Activated CD8-positive, alpha-beta memory T cell treated with anti-CD3 and anti-CD28 coated beads, Interleukin-2, amount 10 ng/mL, durations not matched to agents 7 days and 5 days (primary cell): ENCODE data around the gene UBQLN1. TPM values are rescaled to one million over a fixed set of nuclear protein-coding genes. Genes with fewer than 3 reads are reported as not detected.

Experiments used
- ATAC-seq: fragments of 150-1000 bp; cut with Tn5 transposase; one replicate; pipeline ENCODE4 v1.10.0; 2021; ENCODE audit warnings: moderate library complexity
- CTCF ChIA-PET: fragments of 350-600 bp; sonication (Branson Sonifier 250); formaldehyde crosslinking; loops from one replicate; lab custom pipeline; 2021; ENCODE audit warnings: antibody characterized with exemption; lab: Charles Lee
- DNase-seq: peaks from one replicate; pipeline ENCODE4 v3.0.0-alpha.2; 2020
- H3K27ac Mint-ChIP-seq: one replicate; pipeline ENCODE4 v1.8.0; 2021; ENCODE audit warnings: mild to moderate bottlenecking, mixed read lengths
- H3K27me3 Mint-ChIP-seq: one replicate; pipeline ENCODE4 v1.8.0; 2021; ENCODE audit warnings: mixed read lengths
- H3K36me3 Mint-ChIP-seq: one replicate; pipeline ENCODE4 v1.8.0; 2021; ENCODE audit warnings: mild to moderate bottlenecking, mixed read lengths
- H3K4me1 Mint-ChIP-seq: one replicate; pipeline ENCODE4 v1.8.0; 2021; ENCODE audit warnings: mixed read lengths
- H3K4me3 Mint-ChIP-seq: one replicate; pipeline ENCODE4 v1.8.0; 2021; ENCODE audit warnings: mild to moderate bottlenecking, moderate library complexity, mixed read lengths
- H3K9me3 Mint-ChIP-seq: one replicate; pipeline ENCODE4 v1.8.0; 2022; ENCODE audit warnings: low read depth, mixed read lengths
- total RNA-seq, 2 experiments: library from RNA; stranded (reverse); gene quantifications; one replicate each; pipeline ENCODE4 v1.2.3, GENCODE V29; 2021

UBQLN1 gene
- total RNA-seq, 2 experiments from 2014 or later = 90.3 to 100.0 TPM

DNA sequence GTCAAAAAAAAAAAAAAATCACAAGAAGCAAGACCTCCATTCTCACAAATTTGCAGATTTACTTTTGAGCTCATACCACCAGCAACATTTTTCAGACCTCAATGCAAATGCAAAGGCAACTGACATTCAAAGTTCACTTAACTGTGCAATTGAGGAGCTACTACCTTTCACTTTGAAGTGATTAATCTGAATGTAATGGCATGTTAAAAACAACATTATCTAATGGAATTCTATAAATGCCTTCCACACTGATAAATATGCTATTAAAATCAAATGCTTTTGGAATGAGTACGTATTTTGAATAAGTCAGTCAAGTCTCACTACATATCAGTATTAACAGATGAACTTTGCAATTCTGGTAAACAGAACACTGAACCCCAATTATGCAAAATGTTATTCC is 32.3 kb downstream of the UBQLN1 start:
- Mint-ChIP-seq H3K27me3 (no peaks in the 10 kb centered on the region), H3K27ac (no peak overlapping the region), H3K4me3 (no peak overlapping the region), H3K4me1 (peaks cover 10% of the 10 kb centered on the region), H3K36me3 (peaks cover 63% of the 10 kb centered on the region), H3K9me3 (no peaks in the 10 kb centered on the region)
- CTCF ChIA-PET = no interaction called here
- DNase-seq (no peak), ATAC-seq (no peak)

DNA sequence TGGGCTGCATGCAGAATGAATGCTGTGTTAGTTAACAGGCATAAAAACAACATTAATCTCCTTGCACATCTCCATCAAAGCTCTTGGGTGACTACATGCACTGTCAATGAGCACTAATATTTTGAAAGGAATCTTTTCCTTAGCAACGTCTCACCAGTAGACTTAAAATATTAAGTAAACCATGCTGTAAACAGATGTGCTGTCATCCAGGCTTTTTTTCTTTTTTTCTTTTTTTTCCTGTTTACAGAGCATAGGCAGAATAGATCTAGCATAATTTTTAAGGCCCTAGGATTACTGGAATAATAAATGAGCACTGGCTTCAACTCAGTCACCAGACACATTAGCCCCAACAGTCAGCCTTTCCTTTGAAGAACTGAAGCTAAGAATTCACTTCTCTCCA is 36.3 kb downstream of the UBQLN1 start:
- peaks cover under 1% of the 10 kb centered on the region for H3K4me1 Mint-ChIP-seq
- no peak overlapping the region for H3K4me3 Mint-ChIP-seq
- CTCF ChIA-PET = no interaction called here
- H3K9me3 Mint-ChIP-seq = no peaks in the 10 kb centered on the region
- H3K27me3 Mint-ChIP-seq = no peaks in the 10 kb centered on the region
- ATAC-seq (no peak), DNase-seq (no peak)
- peaks cover 40% of the 10 kb centered on the region for H3K36me3 Mint-ChIP-seq
- no peak overlapping the region for H3K27ac Mint-ChIP-seq

DNA sequence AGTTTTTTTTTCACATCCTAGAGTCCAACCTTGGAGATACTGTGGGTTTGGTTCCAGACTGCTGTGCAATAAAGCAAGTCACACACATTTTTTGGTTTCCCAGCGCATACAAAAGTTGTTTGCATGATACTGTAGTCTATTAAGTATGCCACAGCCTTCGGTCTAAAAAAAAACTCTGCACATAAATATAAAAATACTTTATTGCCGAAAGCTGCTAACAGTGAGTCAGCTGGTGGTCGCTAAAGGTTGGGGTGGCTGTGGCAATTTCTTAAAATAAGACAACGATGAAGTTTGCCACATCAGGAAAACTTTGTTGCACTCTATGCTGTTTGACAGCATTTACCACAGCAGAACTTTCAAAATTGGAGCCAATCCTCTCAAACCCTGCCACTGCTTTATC is 37.4 kb downstream of the UBQLN1 start:
- CTCF ChIA-PET = no interaction called here
- Mint-ChIP-seq H3K36me3 (peaks cover 42% of the 10 kb centered on the region), H3K4me3 (no peak overlapping the region), H3K27ac (no peak overlapping the region), H3K27me3 (no peaks in the 10 kb centered on the region), H3K9me3 (no peaks in the 10 kb centered on the region), H3K4me1 (no peaks in the 10 kb centered on the region)
- no peak for DNase-seq
- ATAC-seq = no peak

DNA sequence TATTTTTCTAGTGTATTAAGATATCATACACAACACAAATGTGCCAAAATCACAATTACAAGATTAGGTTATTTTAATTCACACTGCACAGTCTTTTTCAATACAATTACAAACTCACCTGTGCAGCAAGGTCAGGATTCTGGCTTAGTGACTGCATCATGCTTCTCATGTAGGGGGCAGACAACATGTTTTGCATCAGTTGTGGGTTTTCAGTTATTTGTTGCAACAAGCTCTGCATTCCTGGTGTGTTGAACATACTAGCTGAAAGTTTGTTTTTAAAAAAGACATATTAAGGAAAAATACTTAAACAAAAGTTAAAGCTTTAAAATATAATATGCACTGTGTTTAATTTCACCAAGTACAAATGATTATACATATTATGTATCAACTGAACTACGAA is 38.7 kb downstream of the UBQLN1 start:
- no peak overlapping the region for H3K4me3 Mint-ChIP-seq
- H3K9me3 Mint-ChIP-seq = no peaks in the 10 kb centered on the region
- H3K4me1 Mint-ChIP-seq = no peaks in the 10 kb centered on the region
- no peak for DNase-seq
- H3K27me3 Mint-ChIP-seq = no peaks in the 10 kb centered on the region
- H3K36me3 Mint-ChIP-seq = peaks cover 40% of the 10 kb centered on the region
- no peak overlapping the region for H3K27ac Mint-ChIP-seq
- ATAC-seq = no peak
- CTCF ChIA-PET = interaction anchor here (0.9 to 1.3 kb wide), 2 partner anchors 9 to 20 kb away, joined by 3 read pairs; no protein-coding TSS in a partner anchor

DNA sequence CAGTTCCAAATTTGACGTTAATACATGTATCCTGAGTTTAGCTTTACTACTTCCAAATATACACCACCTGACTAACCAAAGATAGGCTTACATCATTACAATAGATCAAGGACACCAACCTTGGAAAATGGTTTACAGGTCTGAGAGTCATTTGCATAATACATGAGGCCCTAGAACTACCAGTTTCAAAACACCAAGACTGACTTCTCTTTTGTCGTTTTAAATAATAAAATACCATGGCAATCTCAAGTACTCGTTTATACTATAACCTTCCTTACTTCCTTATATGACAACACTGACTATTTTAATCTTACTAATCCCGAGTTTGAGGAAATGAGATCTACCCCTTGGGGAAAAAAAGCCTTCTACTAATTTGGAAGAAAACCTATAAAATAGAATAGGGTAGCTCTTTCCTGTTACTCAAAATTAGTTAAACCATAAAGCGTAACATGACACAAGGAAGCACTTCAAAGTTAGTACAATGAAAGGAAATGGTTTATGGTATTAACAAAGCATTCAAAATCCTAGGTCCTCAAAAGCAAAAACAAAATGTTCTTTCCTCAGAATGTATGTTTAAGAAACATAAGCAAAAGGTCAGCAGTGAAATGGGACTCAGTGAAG is 42.1 kb downstream of the UBQLN1 start:
- ATAC-seq = no peak
- Mint-ChIP-seq H3K27me3 (no peaks in the 10 kb centered on the region), H3K36me3 (peaks cover 26% of the 10 kb centered on the region), H3K9me3 (no peaks in the 10 kb centered on the region), H3K4me3 (no peak overlapping the region), H3K27ac (no peak overlapping the region), H3K4me1 (no peaks in the 10 kb centered on the region)
- CTCF ChIA-PET = interaction anchor here (3.0 kb wide), 1 partner anchor 16 kb away, joined by 9 read pairs; no protein-coding TSS in a partner anchor
- DNase-seq = no peak

DNA sequence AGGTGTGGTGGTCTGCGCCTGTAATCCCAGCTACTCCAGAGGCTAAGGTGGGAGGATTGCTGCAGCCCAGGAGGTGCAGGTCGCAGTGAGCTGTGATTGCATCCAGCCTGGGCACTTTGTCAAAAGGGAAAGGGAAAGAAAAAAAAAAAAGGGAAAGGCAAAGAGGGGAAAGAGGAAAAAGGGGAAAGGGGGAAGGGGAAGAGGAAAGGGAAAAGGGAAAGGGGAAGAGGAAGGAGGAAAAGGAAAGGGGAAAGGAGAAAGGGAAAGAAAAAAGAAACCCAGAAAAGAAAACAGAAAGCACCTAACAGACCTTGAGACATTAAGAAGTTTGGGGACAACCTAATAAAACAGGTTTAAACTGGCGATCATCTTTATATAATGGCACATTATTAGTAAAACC is 44.8 kb downstream of the UBQLN1 start:
- CTCF ChIA-PET = interaction anchor here (0.6 to 1.7 kb wide), 4 partner anchors 13 to 79 kb away, joined by 3 to 6 read pairs (median 4); no protein-coding TSS in a partner anchor
- no peak overlapping the region for H3K27ac Mint-ChIP-seq
- ATAC-seq (no peak), DNase-seq (no peak)
- no peaks in the 10 kb centered on the region for H3K9me3 Mint-ChIP-seq
- no peaks in the 10 kb centered on the region for H3K4me1 Mint-ChIP-seq
- H3K27me3 Mint-ChIP-seq = no peaks in the 10 kb centered on the region
- H3K4me3 Mint-ChIP-seq = no peak overlapping the region
- H3K36me3 Mint-ChIP-seq = peaks cover 34% of the 10 kb centered on the region

DNA sequence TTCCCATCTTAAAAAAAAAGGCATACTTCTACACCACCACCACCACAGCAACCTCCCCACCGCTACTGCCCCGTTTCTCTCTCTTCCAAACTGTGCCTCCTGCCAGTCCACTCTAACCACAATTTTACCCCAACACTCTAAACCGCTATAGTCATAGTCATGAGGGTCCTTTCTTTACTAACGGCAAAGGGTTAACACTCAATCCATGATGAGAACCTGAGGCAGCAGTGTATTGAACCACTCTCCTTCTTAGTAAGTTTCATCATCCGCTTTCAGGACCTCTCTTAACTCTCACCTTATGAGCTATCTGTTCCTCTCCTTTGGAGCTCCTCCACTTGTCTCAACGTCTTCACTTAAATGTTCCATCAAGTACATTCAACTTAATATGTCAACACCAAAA is 50.8 kb downstream of the UBQLN1 start:
- CTCF ChIA-PET = no interaction called here
- ATAC-seq = no peak
- Mint-ChIP-seq H3K27me3 (no peaks in the 10 kb centered on the region), H3K36me3 (peaks cover 47% of the 10 kb centered on the region), H3K27ac (no peak overlapping the region), H3K4me1 (peaks cover 6% of the 10 kb centered on the region), H3K4me3 (no peak overlapping the region), H3K9me3 (no peaks in the 10 kb centered on the region)
- no peak for DNase-seq

DNA sequence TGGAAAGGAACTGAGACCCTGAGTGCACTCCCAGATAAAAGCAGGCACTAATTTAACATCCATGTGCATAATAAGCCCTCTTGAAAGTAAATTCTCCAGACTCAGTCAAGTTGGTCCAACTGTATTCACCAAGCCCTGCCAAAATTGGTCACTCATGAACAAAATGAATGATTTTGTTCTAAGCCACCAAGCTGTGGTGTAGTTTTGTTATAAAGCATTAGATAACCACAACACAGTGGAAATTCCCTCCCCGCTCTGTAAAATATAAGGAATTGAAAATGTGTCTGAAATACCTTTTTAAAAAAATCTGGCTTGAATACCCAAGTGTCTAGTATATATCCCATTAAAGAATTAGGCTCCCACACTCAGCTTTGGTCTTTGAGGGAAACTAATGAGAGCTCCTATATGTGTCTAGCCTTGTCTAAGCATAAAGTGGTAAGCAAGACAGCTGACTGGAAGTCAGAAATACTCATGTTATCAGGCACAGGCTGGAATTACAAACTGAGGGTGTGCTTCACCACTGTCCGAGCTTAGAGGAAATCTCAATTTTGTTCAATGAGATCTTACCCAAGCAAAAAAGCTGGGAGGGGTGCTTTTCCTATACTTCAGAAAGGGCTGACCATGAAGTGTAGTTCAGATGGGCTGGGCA is 51.6 kb downstream of the UBQLN1 start:
- CTCF ChIA-PET = no interaction called here
- Mint-ChIP-seq H3K9me3 (no peaks in the 10 kb centered on the region), H3K4me1 (peaks cover 6% of the 10 kb centered on the region), H3K27ac (no peak overlapping the region), H3K36me3 (peaks cover 50% of the 10 kb centered on the region), H3K27me3 (no peaks in the 10 kb centered on the region), H3K4me3 (no peak overlapping the region)
- DNase-seq (no peak), ATAC-seq (no peak)

DNA sequence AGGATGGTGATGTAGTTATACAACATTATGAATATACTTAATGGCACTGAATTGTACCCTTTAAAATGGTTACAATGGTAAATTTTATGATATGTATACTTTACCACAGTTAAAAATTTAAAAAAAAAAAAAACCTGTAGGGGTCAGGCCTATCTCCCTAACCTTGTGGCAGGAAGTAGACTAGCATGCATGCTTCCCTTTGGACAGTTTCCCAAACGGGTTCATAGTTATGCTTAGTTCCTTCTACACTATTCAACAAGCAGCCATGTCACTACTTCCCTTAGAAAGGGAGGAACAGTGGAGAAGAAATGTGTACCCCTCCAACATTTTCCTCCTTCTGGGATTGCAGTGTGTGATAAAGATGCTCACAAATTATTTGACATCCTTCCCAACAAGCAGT is 52.3 kb downstream of the UBQLN1 start:
- Mint-ChIP-seq H3K4me1 (peaks cover 6% of the 10 kb centered on the region), H3K36me3 (peaks cover 47% of the 10 kb centered on the region), H3K27me3 (no peaks in the 10 kb centered on the region), H3K4me3 (no peak overlapping the region), H3K9me3 (no peaks in the 10 kb centered on the region), H3K27ac (no peak overlapping the region)
- CTCF ChIA-PET = no interaction called here
- no peak for DNase-seq
- no peak for ATAC-seq

DNA sequence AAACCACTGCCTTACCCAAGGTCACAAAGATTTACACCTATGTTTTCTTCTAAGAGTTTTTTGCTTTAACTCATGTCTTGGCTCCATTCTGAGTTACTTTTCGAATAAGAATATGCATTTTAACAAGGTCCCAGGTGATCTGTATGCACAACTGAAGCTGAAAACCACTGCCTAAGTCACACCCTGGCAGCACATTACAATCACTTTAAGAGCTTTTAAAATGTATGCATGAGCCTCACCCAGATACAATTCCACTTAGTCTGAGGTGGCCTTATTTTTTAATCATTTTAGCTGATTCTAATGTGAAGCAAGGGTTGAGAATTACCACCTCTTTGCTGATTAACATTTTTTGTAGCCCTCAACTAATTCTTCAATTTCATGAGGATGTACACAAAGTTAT is 55.3 kb downstream of the UBQLN1 start:
- no peak overlapping the region for H3K27ac Mint-ChIP-seq
- no peak overlapping the region for H3K4me3 Mint-ChIP-seq
- CTCF ChIA-PET = no interaction called here
- H3K36me3 Mint-ChIP-seq = peaks cover 39% of the 10 kb centered on the region
- no peaks in the 10 kb centered on the region for H3K27me3 Mint-ChIP-seq
- H3K4me1 Mint-ChIP-seq = peaks cover 6% of the 10 kb centered on the region
- no peak for DNase-seq
- ATAC-seq = no peak
- H3K9me3 Mint-ChIP-seq = no peaks in the 10 kb centered on the region

DNA sequence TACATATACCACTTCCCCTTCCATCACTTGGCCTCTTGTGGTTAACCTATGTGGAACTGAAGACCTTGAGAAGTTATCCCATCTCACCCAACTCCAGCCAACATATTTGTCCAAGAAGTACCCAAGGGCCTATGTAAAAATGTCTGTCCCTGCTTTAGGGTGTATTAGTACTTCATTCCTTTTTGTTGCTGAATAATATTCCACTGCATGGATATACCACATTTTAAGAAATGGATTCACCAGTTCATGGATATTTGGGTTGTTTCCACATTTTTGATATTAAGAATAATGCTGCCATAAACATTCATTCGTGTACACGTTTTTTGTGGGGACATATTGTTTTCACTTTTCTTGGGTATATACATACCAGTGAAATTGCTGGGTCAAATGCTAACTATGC is 56.2 kb downstream of the UBQLN1 start:
- H3K27ac Mint-ChIP-seq = no peak overlapping the region
- no peak for DNase-seq
- H3K4me3 Mint-ChIP-seq = no peak overlapping the region
- H3K9me3 Mint-ChIP-seq = no peaks in the 10 kb centered on the region
- ATAC-seq = no peak
- H3K36me3 Mint-ChIP-seq = peaks cover 39% of the 10 kb centered on the region
- H3K27me3 Mint-ChIP-seq = no peaks in the 10 kb centered on the region
- CTCF ChIA-PET = interaction anchor here (1.1 to 4.3 kb wide), 2 partner anchors 28 to 31 kb away, joined by 3 to 39 read pairs; no protein-coding TSS in a partner anchor
- H3K4me1 Mint-ChIP-seq = peaks cover 6% of the 10 kb centered on the region

DNA sequence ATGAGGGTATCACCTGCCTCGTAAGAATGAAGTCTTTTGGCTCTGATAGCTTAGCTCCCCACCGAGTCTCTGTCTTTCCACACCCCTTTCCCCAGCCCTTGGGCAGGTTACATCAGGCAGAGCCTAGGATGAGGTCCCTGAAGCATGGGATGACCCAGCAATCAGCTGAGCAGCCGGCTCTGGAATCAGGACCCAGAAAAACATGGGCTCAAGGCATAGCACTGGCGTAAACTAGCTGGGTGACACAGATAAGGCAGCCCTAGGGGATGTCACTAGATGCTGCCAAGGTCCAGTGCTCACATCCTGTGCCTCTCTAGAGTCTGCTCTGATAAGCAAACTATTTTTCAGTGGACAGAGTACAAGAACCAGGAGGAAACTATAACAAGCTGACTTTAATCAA is 58.2 kb downstream of the UBQLN1 start:
- Mint-ChIP-seq H3K4me1 (peaks cover 3% of the 10 kb centered on the region), H3K9me3 (no peaks in the 10 kb centered on the region), H3K27me3 (no peaks in the 10 kb centered on the region), H3K27ac (no peak overlapping the region), H3K4me3 (no peak overlapping the region), H3K36me3 (peaks cover 23% of the 10 kb centered on the region)
- DNase-seq = no peak
- no peak for ATAC-seq
- CTCF ChIA-PET = interaction anchor here (0.7 to 4.6 kb wide), 19 partner anchors 9 to 61 kb away, joined by 3 to 39 read pairs (median 5); partner anchors contain the start of genes IDNK and UBQLN1

DNA sequence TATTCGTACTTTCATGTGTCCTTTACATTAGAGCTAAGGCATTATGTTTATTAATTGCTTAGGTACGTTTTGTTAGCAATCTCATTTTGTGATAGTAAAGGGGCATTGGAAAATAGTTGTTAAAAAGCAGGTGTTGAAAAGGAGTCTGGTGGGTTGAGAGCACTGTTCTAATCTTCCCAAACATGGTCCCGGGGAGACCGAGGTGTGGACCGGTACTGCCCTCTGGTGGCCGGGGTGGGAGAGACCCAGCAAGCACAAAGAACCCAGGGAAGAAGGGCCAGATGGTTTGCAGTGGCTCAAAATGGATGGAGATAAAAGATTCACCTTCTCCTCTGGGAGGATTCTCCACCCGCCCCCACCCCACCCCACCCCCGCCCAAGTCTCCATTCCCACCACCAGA is 58.7 kb downstream of the UBQLN1 start:
- peak; percentile 81 for DNase-seq
- peaks cover 3% of the 10 kb centered on the region for H3K4me1 Mint-ChIP-seq
- no peaks in the 10 kb centered on the region for H3K9me3 Mint-ChIP-seq
- no peak overlapping the region for H3K4me3 Mint-ChIP-seq
- peaks cover 19% of the 10 kb centered on the region for H3K36me3 Mint-ChIP-seq
- H3K27me3 Mint-ChIP-seq = no peaks in the 10 kb centered on the region
- CTCF ChIA-PET = interaction anchor here (1.0 to 4.6 kb wide), 15 partner anchors 9 to 60 kb away, joined by 3 to 39 read pairs (median 5); partner anchors contain the start of genes IDNK and UBQLN1
- peak; percentile 90 for ATAC-seq
- H3K27ac Mint-ChIP-seq = no peak overlapping the region
